Measurements from ENCODE around the gene RAP1GAP.
"Not testable (repeated sequence)": the region's sequence is repeated elsewhere in the genome, so short reads cannot be mapped to it uniquely, and the experiment has no call there.

RAP1GAP gene

DNA sequence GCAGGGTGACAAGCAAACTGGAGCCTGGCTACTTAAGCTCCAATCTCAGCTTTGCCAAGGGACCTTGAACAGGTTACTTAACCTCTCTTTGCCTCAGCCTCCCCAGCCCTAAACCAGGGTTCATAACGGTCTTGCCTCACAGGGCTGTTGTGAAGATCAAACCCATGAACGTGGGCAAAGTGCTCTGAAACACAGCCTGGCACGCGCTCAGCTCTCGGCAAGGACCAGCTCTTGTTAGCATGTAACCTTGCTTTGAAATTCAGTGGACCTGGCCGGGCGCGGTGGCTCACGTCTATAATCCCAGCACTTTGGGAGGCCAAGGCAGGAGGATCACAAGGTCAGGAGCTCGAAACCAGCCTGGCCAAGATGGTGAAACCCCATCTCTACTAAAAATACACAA, 24.8 kb downstream of the RAP1GAP start:
- DNase-seq (ENCODE audit: low spot score): no peak

- no peak for DNase-seq (ENCODE audit: low spot score)
Measured at GRCh38 chr1:21643624-21644023, 25.5 kb downstream of the RAP1GAP start.

DNA sequence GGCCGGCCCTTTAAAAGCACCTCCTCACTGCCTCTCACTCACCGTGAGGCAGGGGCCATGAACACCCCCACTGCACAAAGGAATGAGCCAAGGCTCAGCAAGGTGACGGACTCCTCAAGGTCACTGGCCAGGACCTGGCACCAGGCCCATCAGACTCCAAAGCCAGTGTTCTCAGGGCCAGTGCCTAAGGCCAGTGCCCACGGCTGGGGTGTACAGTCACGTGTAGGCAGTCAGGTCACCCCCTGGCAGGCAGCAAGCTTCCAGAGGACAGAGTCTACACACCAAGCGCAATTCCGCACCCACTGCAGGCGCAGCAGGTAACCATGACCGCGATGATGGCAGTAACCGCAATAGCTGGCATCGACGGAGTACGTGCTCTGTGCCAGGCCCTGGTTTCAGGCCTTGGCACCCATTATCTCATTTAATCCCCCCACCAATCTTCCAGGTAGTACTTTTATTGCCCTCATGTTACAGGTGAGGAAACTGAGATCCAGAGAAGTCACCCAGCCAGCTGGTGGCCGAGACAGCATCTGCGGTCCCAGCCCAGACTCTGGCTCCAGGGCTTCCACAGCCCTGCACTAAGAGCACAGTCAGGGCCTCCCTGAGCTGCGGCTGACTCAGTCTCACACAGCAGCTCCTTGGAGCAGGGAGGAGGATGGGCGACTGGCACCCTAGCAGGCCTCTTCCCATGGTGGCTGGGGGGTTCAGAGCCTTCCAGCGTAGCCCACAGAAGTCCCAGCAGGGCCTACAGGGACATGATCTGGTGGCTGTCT, 27.0 kb downstream of the RAP1GAP start:
- no peak for DNase-seq (ENCODE audit: low spot score)

- no peak for DNase-seq (ENCODE audit: low spot score)
Measured at GRCh38 chr1:21641537-21641936, 27.6 kb downstream of the RAP1GAP start.

DNA sequence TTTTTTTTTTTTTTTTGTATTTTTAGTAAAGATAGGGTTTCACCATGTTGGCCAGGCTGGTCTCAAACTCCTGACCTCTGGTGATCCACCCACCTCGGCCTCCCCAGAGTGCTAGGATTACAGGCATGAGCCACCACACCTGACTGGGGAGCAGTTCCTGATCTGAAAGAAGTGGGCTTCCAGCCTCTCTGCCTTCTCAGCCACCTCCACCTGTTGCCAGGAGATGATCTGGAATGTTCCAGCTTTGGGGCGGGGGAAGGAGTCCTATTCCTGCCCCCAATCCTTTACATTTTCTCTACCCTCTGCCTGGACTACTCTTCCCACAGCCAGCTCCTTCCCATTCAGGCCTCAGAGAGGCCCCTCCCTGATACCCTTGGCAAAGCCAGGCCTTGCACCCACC, 28.1 kb downstream of the RAP1GAP start:
- no peak for DNase-seq (ENCODE audit: low spot score)

GRCh38 chr1:21640653-21641052, 28.5 kb downstream of the RAP1GAP start:
- no peak for DNase-seq (ENCODE audit: low spot score)

DNA sequence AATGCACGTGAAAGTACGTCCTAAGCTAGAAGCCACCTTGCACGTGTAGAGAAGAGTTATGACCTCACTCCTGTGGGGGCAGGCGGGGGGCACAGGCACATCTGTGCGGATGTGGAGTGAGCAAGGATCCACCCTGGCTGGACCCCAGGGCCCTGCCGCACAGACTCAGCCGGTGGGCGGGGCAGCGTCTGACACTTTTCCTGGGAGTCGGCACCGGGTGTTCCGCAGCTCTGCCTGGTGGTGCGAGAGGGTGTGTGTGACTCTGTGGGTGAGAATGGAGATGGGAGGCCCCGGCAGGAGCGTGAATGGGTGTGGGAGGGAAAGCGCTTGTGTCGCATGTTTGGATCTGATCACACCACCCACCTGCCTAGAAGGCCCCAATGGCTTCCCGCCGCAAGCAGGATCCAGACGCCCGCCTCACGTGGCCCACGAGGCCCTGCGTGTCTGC, 29.5 kb downstream of the RAP1GAP start:
- DNase-seq (ENCODE audit: low spot score): no peak

- DNase-seq (ENCODE audit: low spot score): no peak
Measured at GRCh38 chr1:21638531-21639341, 30.4 kb downstream of the RAP1GAP start.

- DNase-seq (ENCODE audit: low spot score): no peak
Measured at GRCh38 chr1:21637514-21637913, 31.6 kb downstream of the RAP1GAP start.

- no peak for DNase-seq (ENCODE audit: low spot score)
Measured at GRCh38 chr1:21636029-21636428, 33.1 kb downstream of the RAP1GAP start.

DNA sequence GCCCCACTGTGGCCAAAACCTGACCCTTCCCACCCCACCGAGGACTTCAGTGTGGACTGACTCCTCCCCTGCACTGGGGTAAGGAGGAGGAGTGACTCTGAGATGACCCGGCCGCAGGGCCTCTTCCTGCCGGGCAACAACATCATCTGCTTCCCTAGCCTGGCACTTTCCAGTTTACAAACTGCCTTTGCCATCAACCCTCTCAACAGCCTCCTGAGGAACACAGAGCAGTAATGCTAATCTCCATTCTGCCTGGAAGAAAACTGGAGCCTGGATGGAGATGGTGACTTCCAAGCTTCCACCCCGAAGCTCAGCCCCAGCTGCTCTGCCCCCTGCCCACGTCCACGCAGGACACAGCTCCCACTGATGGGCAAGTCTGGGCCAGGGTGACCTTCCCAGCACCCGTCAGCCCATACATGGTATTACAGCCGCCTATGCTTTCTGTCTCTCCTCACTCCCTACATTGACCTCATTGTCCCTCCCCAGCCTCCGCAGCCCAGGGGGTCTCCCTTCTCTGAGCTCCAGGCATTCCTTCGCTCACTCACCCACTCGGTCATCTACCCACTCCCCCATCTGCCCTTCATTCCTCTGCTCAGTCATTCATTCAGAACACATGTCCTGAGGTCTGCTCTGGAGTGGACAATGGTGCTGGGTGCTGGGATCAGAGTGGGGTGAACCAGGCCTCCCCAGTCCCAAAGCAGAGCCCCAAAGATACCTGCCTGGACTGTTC, 34.2 kb downstream of the RAP1GAP start:
- no peak for DNase-seq (ENCODE audit: low spot score)

DNA sequence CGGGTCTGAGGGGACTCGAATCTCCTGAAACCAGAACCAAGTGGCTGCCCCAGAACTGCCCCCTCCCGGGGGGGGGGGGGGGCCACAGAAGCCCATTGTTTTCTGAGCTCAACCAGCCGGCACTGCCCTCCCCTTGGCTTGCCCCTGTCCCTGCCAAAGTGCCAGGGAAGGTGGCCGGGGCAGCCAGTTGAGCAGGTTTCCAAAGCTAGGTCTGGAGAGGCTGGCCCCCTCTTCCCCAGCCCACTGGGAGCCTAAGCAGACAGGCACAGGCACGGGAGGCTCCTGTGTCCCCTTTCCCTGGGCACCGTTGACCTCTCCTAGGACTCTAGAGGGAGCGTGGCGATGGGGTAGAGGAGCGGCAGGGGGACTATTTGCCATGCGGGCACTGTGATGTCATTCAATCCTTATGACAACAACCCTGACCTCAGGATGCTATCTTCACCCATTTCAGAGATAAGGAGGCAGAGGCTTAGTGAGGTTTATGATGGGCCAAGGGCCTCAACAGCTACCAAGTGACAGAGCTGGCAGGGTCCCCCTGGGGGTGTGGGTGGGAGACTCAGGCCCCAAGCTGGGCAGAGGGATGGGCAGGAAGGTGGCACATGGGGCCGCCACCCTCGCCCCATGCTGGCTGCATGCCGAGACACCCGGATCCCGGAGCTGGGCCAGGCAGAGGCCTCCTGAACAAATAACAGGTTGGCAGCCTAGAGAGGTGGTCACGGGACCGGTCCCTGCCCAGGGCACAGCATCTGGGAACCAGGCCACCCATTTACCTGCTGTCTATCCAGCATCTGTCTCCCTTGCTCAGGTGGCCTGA, 35.0 kb downstream of the RAP1GAP start:
- no peak for DNase-seq (ENCODE audit: low spot score)

DNA sequence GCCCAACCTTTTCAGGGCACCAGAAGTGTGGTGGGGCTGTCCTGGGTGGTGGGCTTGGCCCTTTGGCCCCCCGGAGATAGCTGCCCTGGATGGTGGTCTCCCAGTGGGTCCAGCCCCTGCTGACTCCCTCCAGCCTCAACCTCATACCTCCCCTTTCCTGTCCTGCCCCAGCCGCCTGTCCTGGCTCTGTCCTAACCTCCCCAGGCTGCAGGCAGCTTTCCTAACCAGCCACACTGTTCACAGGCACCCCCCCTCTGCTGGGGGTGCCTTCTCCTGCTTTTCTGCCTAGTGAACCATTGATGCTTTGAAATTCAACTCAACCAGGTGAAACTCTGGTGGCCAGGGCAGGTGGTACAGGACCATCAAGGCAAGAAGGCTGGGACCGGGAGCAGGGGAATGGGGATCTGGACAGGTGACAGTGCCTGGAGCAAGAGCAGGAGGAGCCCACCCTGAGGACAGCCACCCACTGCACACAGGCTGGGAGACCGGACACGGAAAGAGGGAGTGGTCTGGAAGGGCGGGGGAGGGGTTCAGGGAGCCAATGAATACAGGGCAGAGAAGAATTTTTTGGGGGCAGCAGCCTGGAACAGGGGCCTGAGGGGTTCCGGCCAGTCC, 35.9 kb downstream of the RAP1GAP start:
- no peak for DNase-seq (ENCODE audit: low spot score)

- DNase-seq (ENCODE audit: low spot score): no peak
Measured at GRCh38 chr1:21631944-21632887, 36.9 kb downstream of the RAP1GAP start.

DNA sequence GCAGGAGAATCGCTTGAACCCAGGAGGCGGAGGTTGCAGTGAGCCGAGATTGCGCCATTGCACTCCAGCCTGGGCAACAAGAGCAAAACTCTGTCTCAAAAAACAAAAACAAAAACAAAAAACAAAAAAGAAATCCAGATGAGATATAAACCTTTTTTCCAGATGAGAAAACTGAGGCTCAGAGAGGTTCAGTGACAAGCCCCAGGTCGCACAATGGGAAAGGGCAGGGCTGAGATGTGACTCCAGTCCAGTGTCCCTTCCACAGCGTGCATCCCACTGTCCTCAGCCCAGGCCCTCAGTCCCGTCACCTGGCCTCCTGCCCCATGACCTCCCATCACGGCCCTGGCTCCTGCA, 37.6 kb downstream of the RAP1GAP start:
- not testable (repeated sequence) for DNase-seq (ENCODE audit: low spot score)

DNA sequence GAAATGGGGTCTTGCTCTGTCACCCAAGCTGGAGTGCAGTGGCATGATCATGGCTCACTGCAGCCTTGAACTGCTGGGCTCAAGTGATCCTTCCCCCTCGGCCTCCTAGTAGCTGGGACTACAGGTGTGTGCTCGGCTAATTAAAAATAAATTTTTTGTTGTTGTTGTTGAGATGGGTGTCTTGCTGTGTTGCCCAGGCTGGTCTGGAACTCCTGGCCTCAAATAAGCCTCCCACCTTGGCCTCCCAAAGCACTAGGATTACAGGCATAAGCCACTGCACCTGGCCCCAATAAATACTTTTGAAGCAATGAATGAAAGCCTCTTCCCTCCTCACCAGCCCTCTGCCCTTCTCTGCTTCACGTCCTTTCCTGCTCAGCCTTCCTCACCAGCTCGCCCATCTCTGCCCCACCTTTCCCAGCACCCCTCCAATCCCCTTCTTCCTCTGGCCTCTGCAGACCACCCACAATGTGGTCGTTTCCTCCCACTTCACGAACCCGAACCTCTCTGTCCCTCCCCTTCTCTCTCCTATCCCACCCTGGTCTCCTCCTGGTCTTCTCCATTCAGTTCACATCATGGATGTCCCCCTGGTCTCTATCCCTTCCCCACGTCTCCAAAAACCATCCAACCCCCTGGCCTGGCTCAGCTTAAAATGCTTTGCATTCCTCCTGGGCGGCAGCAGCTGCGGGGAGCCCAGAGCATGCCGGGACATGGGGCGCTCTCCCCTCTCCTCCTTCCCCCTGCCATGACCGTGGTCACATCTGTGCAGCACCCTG, 38.4 kb downstream of the RAP1GAP start:
- no peak for DNase-seq (ENCODE audit: low spot score)

DNA sequence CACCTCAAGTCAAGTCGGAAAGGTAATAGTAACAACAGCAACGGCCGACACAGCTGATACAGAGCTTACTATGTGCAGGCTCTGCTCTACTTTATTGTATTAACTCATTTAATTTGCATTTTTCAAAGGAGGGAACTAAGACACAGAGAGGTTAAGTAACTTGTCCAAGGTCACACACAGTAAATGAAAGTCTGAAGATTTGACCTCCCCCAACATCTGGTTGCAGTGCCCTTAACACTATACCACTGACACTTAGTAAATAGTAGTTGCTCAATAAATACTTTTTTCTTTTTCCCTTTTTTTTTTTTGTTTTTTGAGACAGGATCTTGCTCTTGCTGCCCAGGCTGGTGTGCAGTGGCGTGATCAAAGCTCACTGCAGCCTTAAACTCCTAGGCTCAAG, 39.2 kb downstream of the RAP1GAP start:
- DNase-seq (ENCODE audit: low spot score): no peak

DNA sequence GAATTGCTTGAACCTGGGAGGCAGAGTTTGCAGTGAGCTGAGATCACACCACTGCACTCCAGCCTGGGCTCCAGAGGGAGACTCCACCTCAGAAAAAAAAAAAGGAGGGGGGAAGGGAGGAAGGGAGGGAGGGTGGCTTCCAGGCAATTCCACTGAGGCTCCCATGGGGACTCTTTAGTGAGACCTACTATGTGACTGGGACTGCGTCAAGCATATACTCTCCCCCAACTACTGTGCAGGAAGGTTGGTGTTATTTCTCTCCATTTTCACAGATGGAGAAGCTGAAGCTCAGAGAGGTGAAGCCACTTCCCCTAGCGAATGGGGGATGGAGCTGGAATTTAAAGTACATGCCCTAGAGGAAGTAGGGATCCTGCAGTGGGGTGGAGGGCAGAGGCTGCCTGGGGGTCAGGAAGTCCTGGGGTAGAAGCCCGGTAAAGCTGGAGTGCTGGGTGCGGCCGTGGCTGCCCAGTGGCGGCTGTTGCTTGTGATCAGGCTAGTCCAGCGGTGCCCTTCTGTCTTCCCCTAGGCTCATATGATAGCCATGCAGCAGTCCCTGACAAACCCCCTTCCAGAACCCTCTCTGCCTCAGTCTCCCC, 40.3 kb downstream of the RAP1GAP start:
- no peak for DNase-seq (ENCODE audit: low spot score)

DNA sequence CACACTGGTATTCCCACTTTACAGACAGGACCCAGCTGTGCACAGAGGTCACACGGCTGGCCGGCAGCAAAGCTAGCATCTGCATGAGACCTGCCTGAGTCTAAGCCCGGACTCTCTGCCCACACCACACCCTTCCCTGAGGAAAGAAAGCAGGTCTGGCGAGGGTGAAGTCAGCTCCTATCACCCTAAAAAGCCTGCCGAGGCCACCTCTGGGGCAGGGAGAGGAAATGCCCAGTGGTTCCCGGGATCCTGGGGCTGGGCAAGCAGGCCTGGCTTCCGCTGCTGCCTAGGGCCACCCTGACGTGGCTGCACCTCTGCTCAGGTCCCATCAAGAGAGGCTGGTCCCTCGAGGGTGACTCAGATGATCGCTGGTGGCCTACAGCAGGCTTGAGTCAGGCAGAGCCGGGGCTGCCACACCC, 42.2 kb downstream of the RAP1GAP start:
- no peak for DNase-seq (ENCODE audit: low spot score)

All from HuH-7.5 (cell line).